BLaER1 (cell line): Measurements from ENCODE around the gene NUP205.

Experiments used
- H3K27ac ChIP-seq: shearing (Covaris generic); formaldehyde crosslinking; 2 replicates; pipeline ENCODE4 v1.8.1; 2022
- H3K27me3 ChIP-seq: shearing (Covaris generic); formaldehyde crosslinking; 2 replicates; pipeline ENCODE4 v1.8.1; 2022
- H3K36me3 ChIP-seq: shearing (Covaris generic); formaldehyde crosslinking; 2 replicates; pipeline ENCODE4 v1.8.1; 2022
- H3K4me1 ChIP-seq: shearing (Covaris generic); formaldehyde crosslinking; 2 replicates; pipeline ENCODE4 v1.8.1; 2022
- H3K4me2 ChIP-seq: shearing (Covaris generic); formaldehyde crosslinking; 2 replicates; pipeline ENCODE4 v1.8.1; 2022
- H3K4me3 ChIP-seq: shearing (Covaris generic); formaldehyde crosslinking; 2 replicates; pipeline ENCODE4 v1.8.1; 2022
- H3K9ac ChIP-seq: shearing (Covaris generic); formaldehyde crosslinking; 2 replicates; pipeline ENCODE4 v1.8.1; 2022
- H3K9me3 ChIP-seq: shearing (Covaris generic); formaldehyde crosslinking; 2 replicates; pipeline ENCODE4 v1.8.1; 2022
- H4K20me1 ChIP-seq: shearing (Covaris generic); formaldehyde crosslinking; 2 replicates; pipeline ENCODE4 v1.8.1; 2022
- Cebpa-rat ChIP-seq: shearing (Covaris generic); IDR thresholded peaks from 2 replicates; pipeline ENCODE4 v1.8.1; 2022

Gene NUP205

GRCh38 chr7:135672560-135673359, 115.0 kb downstream of the NUP205 start:
- Histone ChIP-seq H3K4me2 (no peak overlapping the region), H3K27ac (no peak overlapping the region)

GRCh38 chr7:135673360-135673706, 115.6 kb downstream of the NUP205 start:
- H3K27ac ChIP-seq = no peak overlapping the region
- H3K4me3 ChIP-seq = no peak overlapping the region
- peaks cover 9% of the 10 kb centered on the region for H3K9me3 ChIP-seq
- TF ChIP-seq Cebpa-rat = no peak
- H3K27me3 ChIP-seq = no peaks in the 10 kb centered on the region
- peaks cover 48% of the 10 kb centered on the region for H3K36me3 ChIP-seq
- H3K4me2 ChIP-seq = no peak overlapping the region
- H3K9ac ChIP-seq = no peak overlapping the region
- H4K20me1 ChIP-seq = peaks cover 38% of the 10 kb centered on the region; the same call in 1 of the 2 replicates
- H3K4me1 ChIP-seq = no peaks in the 10 kb centered on the region

More at GRCh38 chr7:135672560-135673359, 115.0 kb downstream of the NUP205 start:
- Histone ChIP-seq H3K9ac (no peak overlapping the region), H3K9me3 (peaks cover 12% of the 10 kb centered on the region), H3K4me3 (no peak overlapping the region), H3K36me3 (peaks cover 48% of the 10 kb centered on the region), H3K27me3 (no peaks in the 10 kb centered on the region), H3K4me1 (no peaks in the 10 kb centered on the region), H4K20me1 (peaks cover 38% of the 10 kb centered on the region; the same call in 1 of the 2 replicates)
- TF ChIP-seq Cebpa-rat = no peak

DNA sequence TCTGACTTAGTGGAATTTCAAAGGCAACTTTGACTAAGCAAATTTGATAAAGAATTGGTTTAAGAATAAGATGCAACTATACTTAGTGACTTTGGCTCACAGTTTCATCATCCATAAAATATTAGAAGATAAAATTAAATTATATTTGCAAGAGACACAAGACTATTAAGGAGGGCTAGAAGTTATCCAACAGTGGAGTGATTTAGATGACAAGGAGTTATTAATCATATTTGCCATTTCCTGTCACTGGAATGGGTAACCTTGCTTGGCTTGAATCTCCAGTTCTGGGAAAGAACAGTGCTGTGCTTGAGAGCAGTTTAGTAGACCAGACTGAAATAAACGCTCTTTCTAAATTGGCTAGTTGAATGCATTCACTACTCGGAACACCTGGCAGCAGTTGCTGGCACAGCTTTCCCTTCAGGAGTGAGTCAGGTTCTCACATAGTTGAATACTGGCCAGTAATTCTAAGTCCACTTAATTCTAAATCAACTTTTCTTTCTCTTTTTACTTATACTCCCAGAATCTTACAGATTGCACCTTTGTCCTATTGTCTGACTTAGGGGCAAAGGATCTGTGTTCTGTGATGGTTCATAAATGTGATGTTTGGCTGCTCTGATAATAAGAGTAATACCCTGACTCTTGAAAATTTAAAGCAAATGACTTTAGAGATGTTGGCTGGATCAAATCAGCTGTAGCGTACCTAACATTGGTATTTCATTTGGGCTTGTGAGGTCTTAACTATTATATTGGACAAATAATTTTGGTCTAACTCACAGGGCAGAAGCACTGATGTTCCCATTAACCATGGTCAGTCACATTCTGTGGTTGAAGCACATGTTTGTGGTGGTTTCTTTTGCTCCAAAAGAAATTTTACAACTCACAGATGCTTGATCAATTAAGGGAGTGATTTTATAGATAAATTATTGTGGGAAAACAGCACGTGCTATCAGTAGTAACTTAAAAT, 121.2 kb downstream of the NUP205 start:
- Histone ChIP-seq H3K9ac (no peak overlapping the region), H3K27me3 (no peaks in the 10 kb centered on the region), H3K9me3 (no peaks in the 10 kb centered on the region), H3K36me3 (peaks cover 58% of the 10 kb centered on the region), H3K4me3 (no peak overlapping the region), H3K27ac (no peak overlapping the region), H4K20me1 (no peaks in the 10 kb centered on the region; the same call in 1 of the 2 replicates), H3K4me1 (no peaks in the 10 kb centered on the region), H3K4me2 (no peak overlapping the region)
- no peak for TF ChIP-seq Cebpa-rat

GRCh38 chr7:135681762-135682161, 124.0 kb downstream of the NUP205 start:
- H4K20me1 ChIP-seq = peaks cover 6% of the 10 kb centered on the region; the same call in 1 of the 2 replicates
- no peaks in the 10 kb centered on the region for H3K9me3 ChIP-seq
- H3K36me3 ChIP-seq = peaks cover 40% of the 10 kb centered on the region
- TF ChIP-seq Cebpa-rat = no peak
- no peaks in the 10 kb centered on the region for H3K27me3 ChIP-seq
- H3K27ac ChIP-seq = no peak overlapping the region
- no peak overlapping the region for H3K4me3 ChIP-seq
- no peak overlapping the region for H3K4me2 ChIP-seq
- H3K9ac ChIP-seq = no peak overlapping the region
- H3K4me1 ChIP-seq = no peaks in the 10 kb centered on the region

GRCh38 chr7:135682191-135682590, 124.5 kb downstream of the NUP205 start:
- no peak overlapping the region for H3K4me3 ChIP-seq
- TF ChIP-seq Cebpa-rat = no peak
- H4K20me1 ChIP-seq = peaks cover 6% of the 10 kb centered on the region; the same call in 1 of the 2 replicates
- H3K27me3 ChIP-seq = no peaks in the 10 kb centered on the region
- H3K4me1 ChIP-seq = no peaks in the 10 kb centered on the region
- no peaks in the 10 kb centered on the region for H3K9me3 ChIP-seq
- H3K9ac ChIP-seq = no peak overlapping the region
- no peak overlapping the region for H3K27ac ChIP-seq
- H3K4me2 ChIP-seq = no peak overlapping the region
- peaks cover 36% of the 10 kb centered on the region for H3K36me3 ChIP-seq

- no peak overlapping the region for H3K27ac ChIP-seq
- peaks cover 26% of the 10 kb centered on the region for H3K36me3 ChIP-seq
Observed at GRCh38 chr7:135683609-135684008, 125.9 kb downstream of the NUP205 start.

GRCh38 chr7:135684136-135684535, 126.4 kb downstream of the NUP205 start:
- Histone ChIP-seq H3K36me3 (peaks cover 28% of the 10 kb centered on the region), H3K9me3 (no peaks in the 10 kb centered on the region), H3K9ac (no peak overlapping the region), H3K4me1 (no peaks in the 10 kb centered on the region), H3K4me3 (no peak overlapping the region), H3K27ac (no peak overlapping the region), H4K20me1 (peaks cover 6% of the 10 kb centered on the region; the same call in 1 of the 2 replicates), H3K4me2 (no peak overlapping the region), H3K27me3 (no peaks in the 10 kb centered on the region)
- TF ChIP-seq Cebpa-rat = no peak

More at GRCh38 chr7:135683609-135684008, 125.9 kb downstream of the NUP205 start:
- TF ChIP-seq Cebpa-rat = no peak
- Histone ChIP-seq H3K9ac (no peak overlapping the region), H3K4me1 (no peaks in the 10 kb centered on the region), H4K20me1 (peaks cover 6% of the 10 kb centered on the region; the same call in 1 of the 2 replicates), H3K27me3 (no peaks in the 10 kb centered on the region), H3K4me2 (no peak overlapping the region), H3K4me3 (no peak overlapping the region), H3K9me3 (no peaks in the 10 kb centered on the region)

GRCh38 chr7:135684699-135685098, 127.0 kb downstream of the NUP205 start:
- no peak overlapping the region for H3K27ac ChIP-seq
- H3K9ac ChIP-seq = no peak overlapping the region
- H4K20me1 ChIP-seq = peaks cover 6% of the 10 kb centered on the region; the same call in 1 of the 2 replicates
- H3K9me3 ChIP-seq = no peaks in the 10 kb centered on the region
- no peaks in the 10 kb centered on the region for H3K4me1 ChIP-seq
- no peak for TF ChIP-seq Cebpa-rat
- no peak overlapping the region for H3K4me3 ChIP-seq
- H3K36me3 ChIP-seq = peaks cover 27% of the 10 kb centered on the region
- no peaks in the 10 kb centered on the region for H3K27me3 ChIP-seq
- no peak overlapping the region for H3K4me2 ChIP-seq

- Histone ChIP-seq H3K4me3 (no peak overlapping the region), H3K4me1 (no peaks in the 10 kb centered on the region), H3K9me3 (no peaks in the 10 kb centered on the region), H3K9ac (no peak overlapping the region), H3K27me3 (no peaks in the 10 kb centered on the region), H4K20me1 (peaks cover 6% of the 10 kb centered on the region; the same call in 1 of the 2 replicates), H3K27ac (no peak overlapping the region), H3K36me3 (peaks cover 19% of the 10 kb centered on the region; the same call in 1 of the 2 replicates), H3K4me2 (no peak overlapping the region)
- TF ChIP-seq Cebpa-rat = no peak
Observed at GRCh38 chr7:135685306-135686084, 127.8 kb downstream of the NUP205 start.
